ENCODE measurements around the gene KCNQ2.

DNA sequence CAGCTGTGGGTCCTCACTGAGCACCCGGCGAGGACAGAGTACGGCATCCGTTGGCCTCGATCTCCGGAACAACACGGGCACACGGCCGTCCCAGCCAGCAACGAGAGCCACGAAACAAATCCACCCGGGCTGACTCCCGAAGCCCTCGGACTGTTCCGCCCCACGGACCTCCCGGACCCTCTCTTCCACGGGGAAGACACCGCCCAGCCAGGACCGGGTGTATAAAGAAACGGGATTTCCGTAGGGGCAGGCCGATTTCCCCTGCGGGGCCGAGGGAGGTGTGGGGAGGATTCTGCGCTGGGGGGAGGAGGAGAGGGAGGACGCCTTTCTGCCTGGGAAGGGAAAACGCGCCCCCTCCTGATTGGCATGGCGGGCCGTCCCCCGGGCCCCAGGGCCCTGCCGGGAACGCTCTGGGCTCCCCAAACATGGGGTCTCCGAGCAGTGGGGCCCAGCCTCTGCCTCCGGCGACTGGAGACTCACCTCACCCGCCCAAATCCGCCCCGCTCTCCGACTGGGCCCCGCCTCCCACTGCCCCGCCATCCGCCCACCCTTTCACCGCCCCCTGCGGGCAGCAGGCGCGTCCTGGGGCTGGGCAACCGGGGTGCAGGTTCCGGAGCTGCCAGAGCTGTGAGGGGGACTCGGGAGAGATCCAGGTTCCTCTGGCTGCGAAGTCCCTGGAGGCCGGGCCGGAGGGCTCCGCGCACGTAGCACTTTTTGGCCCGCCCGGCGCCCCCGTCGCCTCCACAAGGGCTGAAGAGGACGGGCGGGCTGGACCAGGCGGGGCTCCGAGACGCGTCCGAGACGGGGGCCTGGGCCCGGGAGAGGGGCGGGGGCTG, 47.4 kb upstream of the KCNQ2 start:
- TF ChIP-seq POLR2A (IDR thresholded peaks at IDR 0.05; ENCODE audit: low read depth, low read length) (no peak), POLR2AphosphoS5 (IDR thresholded peaks at IDR 0.05; ENCODE audit: low read depth, low read length) (no peak), TAF1 (IDR thresholded peaks at IDR 0.05; ENCODE audit: borderline replicate concordance, low read depth, low read length) (no peak)
